ENCODE measurements around the gene SHISA7.
"Not testable (repeated sequence)": the region's sequence is repeated elsewhere in the genome, so short reads cannot be mapped to it uniquely, and the experiment has no call there.

The SHISA7 gene

GRCh38 chr19:55418185-55418584 lies 24.9 kb downstream of the SHISA7 start:
- DNase-seq (ENCODE audit: low spot score), result peak; percentile 60

GRCh38 chr19:55410168-55410567 lies 32.9 kb downstream of the SHISA7 start:
- no peak for DNase-seq (ENCODE audit: low spot score)

GRCh38 chr19:55409179-55409578 lies 33.9 kb downstream of the SHISA7 start:
- not testable (repeated sequence) for DNase-seq (ENCODE audit: low spot score)

- no peak for DNase-seq (ENCODE audit: low spot score)
Measured at GRCh38 chr19:55408533-55408872, 34.6 kb downstream of the SHISA7 start.

GRCh38 chr19:55407800-55408532 lies 35.1 kb downstream of the SHISA7 start:
- peak; percentile 98 for DNase-seq (ENCODE audit: low spot score)

- not testable (repeated sequence) for DNase-seq (ENCODE audit: low spot score)
Measured at GRCh38 chr19:55407550-55407799, 35.6 kb downstream of the SHISA7 start, which contains the start of gene UBE2S. TSS of gene UBE2S (minus strand) at chr19:55407788. CDS start at chr19:55407589, 199 bp downstream.

- DNase-seq (ENCODE audit: low spot score), result peak; percentile 12
Measured at GRCh38 chr19:55406826-55407549, 36.1 kb downstream of the SHISA7 start.

GRCh38 chr19:55406091-55406825 lies 36.8 kb downstream of the SHISA7 start:
- DNase-seq (ENCODE audit: low spot score), result no peak

GRCh38 chr19:55405638-55406037 lies 37.5 kb downstream of the SHISA7 start:
- no peak for DNase-seq (ENCODE audit: low spot score)

GRCh38 chr19:55402509-55402908 lies 40.6 kb downstream of the SHISA7 start:
- no peak for DNase-seq (ENCODE audit: low spot score)

GRCh38 chr19:55401390-55401789 lies 41.7 kb downstream of the SHISA7 start:
- DNase-seq (ENCODE audit: low spot score), result not testable (repeated sequence)

- no peak for DNase-seq (ENCODE audit: low spot score)
Measured at GRCh38 chr19:55400281-55401087, 42.6 kb downstream of the SHISA7 start.

GRCh38 chr19:55398200-55398925 lies 44.7 kb downstream of the SHISA7 start:
- DNase-seq (ENCODE audit: low spot score), result no peak

GRCh38 chr19:55392820-55393761 lies 50.0 kb downstream of the SHISA7 start:
- no peak for DNase-seq (ENCODE audit: low spot score)

GRCh38 chr19:55391702-55392615 lies 51.1 kb downstream of the SHISA7 start:
- no peak for DNase-seq (ENCODE audit: low spot score)

- DNase-seq (ENCODE audit: low spot score), result no peak
Measured at GRCh38 chr19:55391191-55391670, 51.9 kb downstream of the SHISA7 start.

- DNase-seq (ENCODE audit: low spot score), result no peak
Measured at GRCh38 chr19:55390461-55390880, 52.6 kb downstream of the SHISA7 start.

GRCh38 chr19:55389386-55390317 lies 53.4 kb downstream of the SHISA7 start:
- DNase-seq (ENCODE audit: low spot score), result no peak
